HG03196 (cell line): ENCODE results near the gene AFAP1.

Experiments
- ATAC-seq: cut with Tn5 transposase; IDR thresholded peaks from one replicate; pipeline ENCODE4 v1.9.1; 2021; ENCODE audit not compliant: unreplicated experiment

AFAP1 gene

GRCh38 chr4:7867701-7868435 is 71.8 kb downstream of the AFAP1 start:
- ATAC-seq = no peak

GRCh38 chr4:7867191-7867590 is 72.5 kb downstream of the AFAP1 start:
- ATAC-seq = no peak

GRCh38 chr4:7865533-7865932 is 74.1 kb downstream of the AFAP1 start:
- no peak for ATAC-seq

GRCh38 chr4:7864685-7865084 is 75.0 kb downstream of the AFAP1 start:
- no peak for ATAC-seq

- no peak for ATAC-seq
These were observed 75.6 kb downstream of the AFAP1 start for GRCh38 chr4:7863911-7864681.

- no peak for ATAC-seq
These were observed 77.0 kb downstream of the AFAP1 start for GRCh38 chr4:7862561-7863192.

GRCh38 chr4:7861440-7861881 is 78.2 kb downstream of the AFAP1 start:
- ATAC-seq = no peak

- ATAC-seq = no peak
These were observed 79.0 kb downstream of the AFAP1 start for GRCh38 chr4:7860600-7861163.

GRCh38 chr4:7859326-7859725 is 80.3 kb downstream of the AFAP1 start:
- ATAC-seq = no peak

- no peak for ATAC-seq
These were observed 81.2 kb downstream of the AFAP1 start for GRCh38 chr4:7858498-7858897.

- no peak for ATAC-seq
These were observed 81.7 kb downstream of the AFAP1 start for GRCh38 chr4:7857993-7858392.

- ATAC-seq = no peak
These were observed 82.4 kb downstream of the AFAP1 start for GRCh38 chr4:7857238-7857701.

- no peak for ATAC-seq
These were observed 83.9 kb downstream of the AFAP1 start for GRCh38 chr4:7855731-7856130.

- no peak for ATAC-seq
These were observed 84.8 kb downstream of the AFAP1 start for GRCh38 chr4:7854697-7855370.

- ATAC-seq = no peak
These were observed 85.4 kb downstream of the AFAP1 start for GRCh38 chr4:7854216-7854615.

- ATAC-seq = no peak
These were observed 86.4 kb downstream of the AFAP1 start for GRCh38 chr4:7853271-7853670.

GRCh38 chr4:7852568-7853185 is 87.0 kb downstream of the AFAP1 start:
- ATAC-seq = no peak

GRCh38 chr4:7850489-7850888 is 89.2 kb downstream of the AFAP1 start:
- no peak for ATAC-seq

- no peak for ATAC-seq
These were observed 92.5 kb downstream of the AFAP1 start for GRCh38 chr4:7847206-7847605.

- ATAC-seq = no peak
These were observed 94.0 kb downstream of the AFAP1 start for GRCh38 chr4:7845493-7846128.
